Thyroid gland (tissue), 4 donors: ENCODE results near the gene GRIK4.

Experiments
- POLR2A ChIP-seq, 2 donors: fragments of 450-650 bp; IDR thresholded peaks; one replicate each; pipeline ENCODE4 v1.6.1; 2017; ENCODE audit warnings: antibody characterized with exemption in 2 of 2, mild to moderate bottlenecking in 2 of 2, moderate library complexity in 1 of 2
- TF ChIP-seq, protein P1 (sequence below), 6 experiments: fragments of 200-600 bp in 3 of 6; fragments of 450-650 bp in 3 of 6; sonication (generic) in 3 of 6; IDR thresholded peaks; one replicate each; pipeline ENCODE4 v1.5.1; 2016 to 2019; ENCODE audit warnings: antibody characterized with exemption in 6 of 6, mild to moderate bottlenecking in 2 of 6, inconsistent platforms in 1 of 6, moderate library complexity in 1 of 6

DNA sequence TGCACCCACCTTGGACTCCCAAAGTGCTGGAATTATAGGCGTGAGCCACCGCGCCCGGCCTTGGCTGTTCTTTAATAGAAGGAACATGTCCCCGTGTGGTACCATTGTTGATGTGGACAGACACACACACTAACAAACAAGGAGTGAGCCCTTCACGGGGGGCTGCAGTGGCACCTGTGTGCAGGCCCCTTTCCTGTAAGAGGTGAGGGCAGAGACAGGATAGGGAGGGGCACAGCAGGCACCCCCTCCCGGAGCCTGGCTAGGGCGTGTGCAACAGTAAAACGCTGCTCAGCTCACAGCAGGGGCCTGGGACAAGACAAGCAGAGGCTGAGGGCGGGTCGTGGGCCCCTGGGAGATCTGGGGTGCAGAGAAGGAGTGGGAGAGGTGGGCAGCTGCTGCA is 37.8 kb downstream of the GRIK4 start:
- TF ChIP-seq, protein P1, sequence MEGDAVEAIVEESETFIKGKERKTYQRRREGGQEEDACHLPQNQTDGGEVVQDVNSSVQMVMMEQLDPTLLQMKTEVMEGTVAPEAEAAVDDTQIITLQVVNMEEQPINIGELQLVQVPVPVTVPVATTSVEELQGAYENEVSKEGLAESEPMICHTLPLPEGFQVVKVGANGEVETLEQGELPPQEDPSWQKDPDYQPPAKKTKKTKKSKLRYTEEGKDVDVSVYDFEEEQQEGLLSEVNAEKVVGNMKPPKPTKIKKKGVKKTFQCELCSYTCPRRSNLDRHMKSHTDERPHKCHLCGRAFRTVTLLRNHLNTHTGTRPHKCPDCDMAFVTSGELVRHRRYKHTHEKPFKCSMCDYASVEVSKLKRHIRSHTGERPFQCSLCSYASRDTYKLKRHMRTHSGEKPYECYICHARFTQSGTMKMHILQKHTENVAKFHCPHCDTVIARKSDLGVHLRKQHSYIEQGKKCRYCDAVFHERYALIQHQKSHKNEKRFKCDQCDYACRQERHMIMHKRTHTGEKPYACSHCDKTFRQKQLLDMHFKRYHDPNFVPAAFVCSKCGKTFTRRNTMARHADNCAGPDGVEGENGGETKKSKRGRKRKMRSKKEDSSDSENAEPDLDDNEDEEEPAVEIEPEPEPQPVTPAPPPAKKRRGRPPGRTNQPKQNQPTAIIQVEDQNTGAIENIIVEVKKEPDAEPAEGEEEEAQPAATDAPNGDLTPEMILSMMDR (IDR thresholded peaks at IDR 0.05): no peak
- no peak for TF ChIP-seq POLR2A (IDR thresholded peaks at IDR 0.05)
